ENCODE measurements around the gene CPSF7. TPM values are rescaled to one million over a fixed set of nuclear protein-coding genes. Genes with fewer than 3 reads are reported as not detected.

CPSF7 gene
- total RNA-seq, 1 donor from 2014 or later, result 63.2 TPM

DNA sequence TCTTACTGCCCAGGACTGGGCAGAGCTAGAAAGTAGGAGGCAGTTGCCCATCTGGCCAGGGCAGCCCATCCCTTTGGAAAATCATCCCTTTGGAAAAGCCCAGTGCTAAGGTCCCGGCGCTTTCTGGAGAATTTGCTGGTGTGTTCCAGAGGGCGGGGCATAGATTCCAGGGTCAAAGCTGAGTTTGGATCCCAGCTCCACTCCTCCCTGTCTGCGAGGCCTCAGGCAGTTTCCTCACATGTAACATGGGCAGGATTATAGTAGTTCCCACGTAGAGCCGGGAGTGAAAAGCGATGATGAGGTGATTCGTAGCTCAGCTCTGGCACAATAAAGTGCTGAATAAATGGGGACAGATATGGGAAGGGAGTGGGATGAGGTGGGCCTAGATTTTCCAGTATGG is 47.4 kb upstream of the CPSF7 start:
- Histone ChIP-seq H4K20me1 (ENCODE audit: insufficient read depth, low read length) (peaks cover 11% of the 10 kb centered on the region), H3K4me2 (ENCODE audit: low read length) (no peak overlapping the region), H3K27ac (ENCODE audit: low read depth, low read length) (no peak overlapping the region), H3K9ac (ENCODE audit: low read length) (no peak overlapping the region), H3K27me3 (ENCODE audit: insufficient read depth, low read length) (peaks cover 6% of the 10 kb centered on the region), H3K36me3 (ENCODE audit: insufficient read depth, low read length) (no peaks in the 10 kb centered on the region), H3K4me3 (ENCODE audit: insufficient read depth, low read depth, low read length) (no peak overlapping the region), H3K4me1 (ENCODE audit: insufficient read depth, low read length) (no peaks in the 10 kb centered on the region), H2AFZ (ENCODE audit: low read depth, low read length) (no peak overlapping the region), H3K9me3 (ENCODE audit: insufficient read depth, low read depth, low read length) (no peaks in the 10 kb centered on the region), H3K79me2 (ENCODE audit: insufficient read depth, low read length) (no peaks in the 10 kb centered on the region)
- Mint-ChIP-seq H3K27ac (ENCODE audit: unreplicated experiment) (no peak overlapping the region), H3K9me3 (ENCODE audit: unreplicated experiment) (no peaks in the 10 kb centered on the region), H3K36me3 (ENCODE audit: low read depth, unreplicated experiment) (peaks cover 8% of the 10 kb centered on the region), H3K4me3 (ENCODE audit: unreplicated experiment) (no peak overlapping the region), H3K4me1 (ENCODE audit: low read depth, unreplicated experiment) (peaks cover 10% of the 10 kb centered on the region), H3K27me3 (ENCODE audit: low read depth, unreplicated experiment) (peaks cover 29% of the 10 kb centered on the region)
- TF ChIP-seq, protein P1, sequence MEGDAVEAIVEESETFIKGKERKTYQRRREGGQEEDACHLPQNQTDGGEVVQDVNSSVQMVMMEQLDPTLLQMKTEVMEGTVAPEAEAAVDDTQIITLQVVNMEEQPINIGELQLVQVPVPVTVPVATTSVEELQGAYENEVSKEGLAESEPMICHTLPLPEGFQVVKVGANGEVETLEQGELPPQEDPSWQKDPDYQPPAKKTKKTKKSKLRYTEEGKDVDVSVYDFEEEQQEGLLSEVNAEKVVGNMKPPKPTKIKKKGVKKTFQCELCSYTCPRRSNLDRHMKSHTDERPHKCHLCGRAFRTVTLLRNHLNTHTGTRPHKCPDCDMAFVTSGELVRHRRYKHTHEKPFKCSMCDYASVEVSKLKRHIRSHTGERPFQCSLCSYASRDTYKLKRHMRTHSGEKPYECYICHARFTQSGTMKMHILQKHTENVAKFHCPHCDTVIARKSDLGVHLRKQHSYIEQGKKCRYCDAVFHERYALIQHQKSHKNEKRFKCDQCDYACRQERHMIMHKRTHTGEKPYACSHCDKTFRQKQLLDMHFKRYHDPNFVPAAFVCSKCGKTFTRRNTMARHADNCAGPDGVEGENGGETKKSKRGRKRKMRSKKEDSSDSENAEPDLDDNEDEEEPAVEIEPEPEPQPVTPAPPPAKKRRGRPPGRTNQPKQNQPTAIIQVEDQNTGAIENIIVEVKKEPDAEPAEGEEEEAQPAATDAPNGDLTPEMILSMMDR (IDR thresholded peaks at IDR 0.05; ENCODE audit: insufficient read depth, low read depth, low read length), result no peak
- no peak for TF ChIP-seq EZH2 (IDR thresholded peaks at IDR 0.05; ENCODE audit: insufficient read depth, low read length)
- FAIRE-seq (no peak), DNase-seq (ENCODE audit: low read depth) (no peak)

- no peak overlapping the region for H3K4me3 Mint-ChIP-seq (ENCODE audit: unreplicated experiment)
- DNase-seq (ENCODE audit: low read depth) (no peak), FAIRE-seq (no peak)
- no peak overlapping the region for H3K27ac Mint-ChIP-seq (ENCODE audit: unreplicated experiment)
- peaks cover 8% of the 10 kb centered on the region for H3K36me3 Mint-ChIP-seq (ENCODE audit: low read depth, unreplicated experiment)
- Histone ChIP-seq H3K27ac (ENCODE audit: low read depth, low read length) (no peak overlapping the region), H3K36me3 (ENCODE audit: insufficient read depth, low read length) (no peaks in the 10 kb centered on the region), H3K4me2 (ENCODE audit: low read length) (no peak overlapping the region), H3K4me1 (ENCODE audit: insufficient read depth, low read length) (no peaks in the 10 kb centered on the region), H3K9me3 (ENCODE audit: insufficient read depth, low read depth, low read length) (no peaks in the 10 kb centered on the region), H3K9ac (ENCODE audit: low read length) (no peak overlapping the region), H2AFZ (ENCODE audit: low read depth, low read length) (no peak overlapping the region), H3K79me2 (ENCODE audit: insufficient read depth, low read length) (no peaks in the 10 kb centered on the region), H3K27me3 (ENCODE audit: insufficient read depth, low read length) (peaks cover 6% of the 10 kb centered on the region), H3K4me3 (ENCODE audit: insufficient read depth, low read depth, low read length) (no peak overlapping the region), H4K20me1 (ENCODE audit: insufficient read depth, low read length) (peaks cover 11% of the 10 kb centered on the region)
- H3K27me3 Mint-ChIP-seq (ENCODE audit: low read depth, unreplicated experiment), result peaks cover 21% of the 10 kb centered on the region
- peaks cover 12% of the 10 kb centered on the region for H3K4me1 Mint-ChIP-seq (ENCODE audit: low read depth, unreplicated experiment)
- TF ChIP-seq, protein P1 (IDR thresholded peaks at IDR 0.05; ENCODE audit: insufficient read depth, low read depth, low read length), result no peak
- no peak for TF ChIP-seq EZH2 (IDR thresholded peaks at IDR 0.05; ENCODE audit: insufficient read depth, low read length)
- no peaks in the 10 kb centered on the region for H3K9me3 Mint-ChIP-seq (ENCODE audit: unreplicated experiment)
Measured at GRCh38 chr11:61476371-61476770, 46.6 kb upstream of the CPSF7 start.

DNA sequence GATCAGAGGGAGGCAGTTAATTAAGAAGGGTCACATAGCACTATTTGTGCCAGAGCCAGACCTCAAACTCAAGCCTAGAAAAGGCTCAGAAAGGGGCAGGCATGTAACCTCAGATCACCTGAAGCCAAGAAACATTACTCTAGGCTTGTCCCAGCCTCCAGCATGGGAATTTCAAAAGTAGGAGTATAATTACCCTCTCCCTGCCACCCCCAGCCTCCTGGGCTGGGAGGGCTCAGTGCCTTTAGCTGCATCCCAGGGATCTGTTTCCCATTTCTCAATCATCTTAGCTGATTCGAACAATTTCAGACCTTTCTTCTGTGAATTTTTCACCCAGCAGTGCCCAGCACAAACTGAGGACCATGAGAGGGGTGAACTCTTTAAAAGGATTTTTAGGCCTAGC is 45.7 kb upstream of the CPSF7 start:
- Histone ChIP-seq H3K79me2 (ENCODE audit: insufficient read depth, low read length) (no peaks in the 10 kb centered on the region), H3K9ac (ENCODE audit: low read length) (no peak overlapping the region), H3K9me3 (ENCODE audit: insufficient read depth, low read depth, low read length) (no peaks in the 10 kb centered on the region), H3K27ac (ENCODE audit: low read depth, low read length) (no peak overlapping the region), H3K4me3 (ENCODE audit: insufficient read depth, low read depth, low read length) (no peak overlapping the region), H3K36me3 (ENCODE audit: insufficient read depth, low read length) (no peaks in the 10 kb centered on the region), H4K20me1 (ENCODE audit: insufficient read depth, low read length) (peaks cover 11% of the 10 kb centered on the region), H3K4me2 (ENCODE audit: low read length) (no peak overlapping the region), H3K27me3 (ENCODE audit: insufficient read depth, low read length) (peaks cover 6% of the 10 kb centered on the region), H2AFZ (ENCODE audit: low read depth, low read length) (no peak overlapping the region), H3K4me1 (ENCODE audit: insufficient read depth, low read length) (no peaks in the 10 kb centered on the region)
- DNase-seq (ENCODE audit: low read depth), result no peak
- Mint-ChIP-seq H3K4me1 (ENCODE audit: low read depth, unreplicated experiment) (peaks cover 12% of the 10 kb centered on the region), H3K27me3 (ENCODE audit: low read depth, unreplicated experiment) (peaks cover 20% of the 10 kb centered on the region), H3K27ac (ENCODE audit: unreplicated experiment) (no peak overlapping the region), H3K36me3 (ENCODE audit: low read depth, unreplicated experiment) (peaks cover 8% of the 10 kb centered on the region), H3K9me3 (ENCODE audit: unreplicated experiment) (no peaks in the 10 kb centered on the region), H3K4me3 (ENCODE audit: unreplicated experiment) (no peak overlapping the region)
- FAIRE-seq, result no peak
- TF ChIP-seq, protein P1 (IDR thresholded peaks at IDR 0.05; ENCODE audit: insufficient read depth, low read depth, low read length), result no peak
- no peak for TF ChIP-seq EZH2 (IDR thresholded peaks at IDR 0.05; ENCODE audit: insufficient read depth, low read length)

Measured in astrocyte (in vitro differentiated cells and primary cell).